Posterior vena cava (tissue), 2 donors: Measurements from ENCODE around the gene ARHGAP4. TPM values are rescaled to one million over a fixed set of nuclear protein-coding genes. Genes with fewer than 3 reads are reported as not detected.

Source experiments
- DNase-seq: peaks from one replicate; pipeline ENCODE4 v3.0.0-alpha.2; 2020; ENCODE audit warnings: low spot score
- intact Hi-C, 2 donors: fragments of 100-400 bp; cut with DNase I; formaldehyde crosslinking; loops; one replicate each; pipeline versions ENCODE4 v1.14.1 to v1.14.2; 2022 to 2023
- total RNA-seq, 2 donors: library from RNA; stranded (reverse); fragmentation: NEBNext Ultra II Directional; extraction: Animal tissue kit (Norgen Biotek cat#: 25700); gene quantifications; one replicate each; pipeline ENCODE4 v1.2.1, GENCODE V29; 2021
- donor health status: DM: yes; HTN: yes; CAD: no.
- donor health status: DM: yes; HTN: yes; CAD: no.

The ARHGAP4 gene
- total RNA-seq, 2 donors from 2014 or later, result 36.3 to 47.1 TPM

DNA sequence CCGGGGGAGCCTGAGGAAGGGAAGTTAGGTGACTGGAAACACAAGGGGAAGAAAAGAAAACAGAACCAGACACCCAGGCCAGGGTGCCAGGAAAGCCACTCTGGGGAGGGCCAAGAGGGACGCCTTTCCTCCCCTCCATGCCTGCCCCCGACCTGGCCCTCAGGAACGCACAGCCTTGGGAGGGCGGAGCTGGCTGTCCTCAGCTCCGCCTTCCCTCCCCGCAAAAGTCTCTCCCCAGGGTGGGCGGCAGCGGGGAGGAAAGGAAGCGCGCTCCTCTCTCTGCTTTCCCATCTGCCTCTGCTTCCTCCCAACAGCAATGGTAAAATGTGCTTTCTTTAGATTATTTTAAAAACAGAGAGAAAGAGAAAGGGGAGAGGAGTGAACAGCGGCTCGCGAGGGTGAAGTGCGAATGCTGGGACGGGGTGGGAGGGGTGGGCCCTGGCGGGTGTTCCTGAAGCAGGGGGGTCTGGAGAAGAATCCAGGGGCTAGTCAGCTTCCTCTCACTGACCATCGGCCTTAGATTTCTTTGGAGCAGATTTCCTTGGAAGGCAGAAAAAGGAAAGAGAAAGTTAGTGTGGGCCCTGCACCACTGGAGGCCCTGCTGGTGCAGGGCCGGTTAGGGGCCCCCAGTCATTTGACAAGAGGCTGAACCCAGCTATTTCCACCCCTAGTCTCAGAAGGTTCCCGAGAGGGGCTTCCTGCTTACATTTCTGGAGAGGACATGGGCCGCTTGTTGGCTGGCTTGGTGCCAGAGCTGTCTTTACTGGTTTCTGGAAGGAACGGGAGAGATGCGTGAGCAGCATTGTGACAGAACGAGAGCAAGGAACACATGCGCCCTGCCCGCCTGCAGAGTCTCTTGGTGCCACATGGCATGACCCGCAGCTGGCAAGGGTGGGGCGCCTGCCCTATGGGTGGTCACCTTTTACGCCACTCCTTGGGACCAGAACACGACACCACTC lies 23.1 kb upstream of the ARHGAP4 start:
- no peak for DNase-seq
- intact Hi-C loops, result no loop called here

DNA sequence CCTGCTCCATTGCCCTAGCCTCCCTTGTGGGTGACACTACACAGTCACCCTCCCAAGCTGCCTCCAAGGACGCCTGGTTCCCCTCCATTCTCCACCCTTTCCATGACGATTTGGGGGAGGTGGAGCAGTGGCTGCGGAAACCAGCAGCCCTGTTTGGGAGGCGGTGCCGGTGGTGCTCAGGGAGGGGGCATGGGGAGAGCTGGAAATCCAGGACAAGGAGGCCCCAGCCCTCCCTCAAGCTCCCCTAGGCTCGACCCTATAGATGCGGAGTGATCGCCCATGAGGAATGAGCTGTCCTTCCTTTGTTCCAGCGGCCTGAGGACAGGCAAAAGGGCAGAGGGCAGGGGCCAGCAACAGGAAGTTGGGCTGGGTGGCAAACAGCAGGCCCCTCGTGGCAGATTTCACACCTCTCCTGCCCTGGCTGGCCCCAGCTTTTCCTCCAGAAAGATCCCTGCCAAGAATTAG lies 22.0 kb upstream of the ARHGAP4 start:
- DNase-seq, result no peak
- intact Hi-C loops, result no loop called here

DNA sequence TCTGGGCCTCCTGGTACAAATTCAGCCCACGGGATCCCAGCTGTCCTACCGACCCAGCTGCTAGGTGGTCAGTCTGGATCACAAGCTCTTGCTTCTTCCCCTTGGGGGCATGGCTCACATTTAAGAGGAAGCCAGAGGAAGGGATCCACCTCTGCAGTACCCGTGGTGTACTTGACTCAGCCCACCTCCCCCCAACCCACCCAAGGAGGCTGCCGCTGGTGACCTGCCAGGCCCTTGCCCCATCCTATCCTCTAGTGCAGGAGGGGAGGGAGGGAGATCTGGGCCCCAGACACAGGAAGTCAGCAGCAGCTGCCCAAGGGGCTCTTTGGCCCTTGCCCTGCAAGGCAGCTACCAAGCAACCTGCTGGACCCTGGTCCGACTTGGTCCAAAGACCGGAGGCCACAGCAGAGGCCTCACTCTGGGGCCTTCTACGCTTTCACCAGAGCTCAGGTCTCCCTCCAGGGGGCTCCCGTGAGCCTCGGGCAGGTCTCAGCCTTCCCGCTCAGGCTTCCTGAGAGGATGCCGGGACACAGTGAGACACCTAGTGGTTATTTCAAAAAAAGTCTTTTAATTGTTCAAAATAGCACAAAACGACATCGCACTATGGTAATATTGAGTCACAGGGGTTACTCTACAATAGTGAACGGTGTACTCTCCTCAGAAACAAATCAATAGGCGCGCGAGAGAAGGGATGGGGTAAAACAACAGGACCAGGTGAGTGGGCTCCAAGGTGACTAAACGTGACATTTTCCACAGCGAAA lies 21.1 kb upstream of the ARHGAP4 start:
- peak; percentile 92 for DNase-seq
- intact Hi-C loops, result no loop called here

DNA sequence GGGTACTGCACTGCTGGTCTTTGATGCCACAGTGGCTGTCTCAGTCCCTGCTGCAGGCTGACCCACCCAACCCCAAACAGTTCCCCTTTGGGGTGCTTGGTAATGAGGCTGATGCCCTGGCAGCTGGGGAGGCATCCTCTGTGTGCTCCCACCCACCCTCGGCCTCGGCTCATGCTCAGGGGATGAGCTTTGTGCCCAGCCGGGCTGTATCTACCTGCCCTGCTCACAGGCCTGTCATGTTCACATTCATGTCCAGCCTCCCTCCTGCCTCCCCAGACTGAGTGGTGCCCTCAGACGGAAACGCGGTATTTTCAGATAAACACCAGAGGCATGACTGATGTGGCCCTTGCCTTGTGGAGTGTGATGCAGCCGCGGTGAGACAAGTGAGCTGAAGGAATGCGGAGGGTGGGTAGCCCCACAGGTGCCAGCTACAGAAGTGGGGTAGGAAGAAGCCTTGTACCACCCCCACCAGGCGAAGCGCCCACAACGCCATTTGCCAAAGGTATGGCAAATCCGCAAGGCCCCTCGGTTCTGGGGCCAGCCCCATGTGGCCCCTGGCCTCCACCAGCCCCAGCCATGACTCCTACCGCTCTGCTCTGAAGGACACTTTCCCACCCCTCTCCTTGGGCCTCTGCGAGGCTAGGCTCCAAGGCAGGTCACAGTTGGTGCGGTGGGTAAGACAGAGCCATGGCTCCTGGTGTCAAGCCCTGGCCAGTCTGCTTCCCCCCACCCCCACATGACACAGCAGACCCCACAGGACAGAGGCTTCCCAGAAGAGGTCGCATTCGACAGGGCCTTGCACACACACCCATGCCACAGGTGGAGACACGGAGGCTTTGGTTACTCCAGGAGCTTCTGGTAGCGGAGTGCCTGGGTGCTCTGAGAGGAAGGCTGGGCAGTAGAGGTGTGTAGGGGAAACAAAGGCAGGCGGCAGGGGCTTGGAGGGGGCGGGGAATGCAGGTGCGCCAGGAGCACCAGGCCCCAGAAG lies 20.2 kb upstream of the ARHGAP4 start:
- DNase-seq, result no peak
- intact Hi-C loops, result no loop called here

DNA sequence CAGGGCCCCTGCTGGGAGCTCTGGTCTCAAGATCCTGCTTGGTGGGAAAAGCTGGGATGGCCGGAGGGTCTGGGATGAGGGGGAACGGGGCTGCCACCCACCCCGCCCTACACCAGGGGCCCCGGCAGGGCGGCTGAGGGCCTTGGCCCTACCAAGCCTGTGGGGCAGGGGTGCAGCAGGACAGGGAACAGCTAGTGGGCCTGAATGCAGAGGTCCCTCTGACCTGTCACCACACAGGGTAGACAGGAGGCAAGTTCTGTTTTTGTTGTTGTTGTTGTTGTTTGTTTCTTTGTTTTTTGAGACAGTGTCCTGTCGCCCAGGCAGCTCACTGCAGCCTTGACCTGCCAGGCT lies 18.7 kb upstream of the ARHGAP4 start:
- intact Hi-C loops, result no loop called here
- DNase-seq, result no peak

DNA sequence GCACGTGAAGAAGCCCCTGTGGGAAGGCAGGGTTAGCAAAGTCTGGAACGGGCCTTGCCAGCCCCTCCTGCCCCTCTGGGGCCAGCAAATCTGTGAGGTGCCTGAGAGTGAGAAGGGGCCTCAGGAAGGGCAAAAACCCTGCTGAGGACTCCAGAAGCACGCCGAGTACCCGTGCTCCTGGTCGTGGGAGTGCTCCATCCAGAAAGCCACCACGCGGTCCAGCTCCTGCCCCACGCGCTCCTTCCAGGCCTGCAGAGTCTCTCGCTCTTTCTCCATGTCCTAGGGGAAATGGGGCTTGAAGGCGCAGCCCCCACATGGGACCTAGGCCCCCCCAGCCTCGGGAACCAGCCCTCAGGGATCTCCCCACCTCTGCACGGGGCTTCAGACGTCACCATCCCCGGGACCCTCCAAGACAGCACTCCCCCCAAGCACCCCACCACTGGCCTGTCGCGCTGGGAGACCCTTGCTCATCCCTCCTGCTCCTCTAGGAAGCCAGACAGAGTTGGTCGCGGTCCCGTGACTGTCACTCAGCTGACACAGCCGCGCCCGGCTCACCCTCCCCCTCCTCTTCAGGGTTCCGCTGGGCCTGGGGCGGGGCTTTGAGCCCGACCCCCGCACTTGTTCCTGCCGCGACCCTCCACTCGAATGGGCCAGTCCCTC lies 18.2 kb upstream of the ARHGAP4 start, which contains the start of gene RENBP:
RENBP (minus strand) TSS at position 504 of the 660 bp plus-strand sequence; CDS start at position 471, 33 bp downstream.
- intact Hi-C loops, result no loop called here

DNA sequence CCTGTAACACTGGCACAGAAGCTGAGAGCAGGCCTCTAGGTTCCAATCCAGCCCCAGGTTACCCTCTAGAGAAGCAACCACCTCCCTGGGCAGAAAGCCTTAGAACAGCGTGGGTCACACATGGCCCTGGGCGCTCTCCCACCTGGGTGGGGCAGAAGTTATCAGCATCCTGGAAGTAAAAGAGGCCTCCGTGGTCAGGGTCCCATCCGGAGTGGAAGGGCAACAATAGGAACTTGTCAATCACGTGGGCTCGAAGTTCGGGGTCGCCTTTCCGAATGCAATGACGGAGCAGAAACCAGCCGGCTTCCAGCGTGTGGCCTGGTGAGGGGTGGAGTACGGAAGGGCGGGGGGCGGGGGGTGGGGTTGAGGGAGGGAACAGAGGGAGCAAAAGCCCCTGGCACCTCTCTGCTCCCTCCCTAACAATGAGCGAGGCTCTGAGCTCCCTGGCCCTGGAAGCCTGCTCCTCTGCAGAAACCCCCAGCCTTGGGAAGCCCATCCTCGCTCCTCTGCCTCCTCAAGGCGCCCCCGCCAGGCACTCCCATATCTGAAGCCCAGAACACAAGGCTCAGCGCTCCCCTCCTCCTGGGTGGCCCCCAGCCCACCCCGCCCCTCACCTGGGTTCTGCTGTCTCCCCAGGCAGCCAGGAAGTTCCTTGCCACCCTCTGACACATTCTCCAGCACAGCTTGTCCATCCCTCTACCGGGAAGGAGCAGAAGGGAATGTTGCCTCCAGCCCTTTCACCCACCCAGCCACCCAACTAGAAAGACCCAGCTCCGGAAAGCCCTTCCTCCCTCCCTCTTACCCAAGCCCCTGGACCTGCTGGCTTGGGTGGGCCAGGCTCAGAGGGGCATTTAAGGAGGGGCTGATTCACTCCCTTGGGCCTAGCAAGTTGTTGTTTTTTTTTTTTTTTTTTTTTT lies 15.5 kb upstream of the ARHGAP4 start:
- intact Hi-C loops, result no loop called here
- DNase-seq, result no peak

More for the DNA sequence above, 18.2 kb upstream of the ARHGAP4 start, which contains the start of gene RENBP:
- no peak for DNase-seq

DNA sequence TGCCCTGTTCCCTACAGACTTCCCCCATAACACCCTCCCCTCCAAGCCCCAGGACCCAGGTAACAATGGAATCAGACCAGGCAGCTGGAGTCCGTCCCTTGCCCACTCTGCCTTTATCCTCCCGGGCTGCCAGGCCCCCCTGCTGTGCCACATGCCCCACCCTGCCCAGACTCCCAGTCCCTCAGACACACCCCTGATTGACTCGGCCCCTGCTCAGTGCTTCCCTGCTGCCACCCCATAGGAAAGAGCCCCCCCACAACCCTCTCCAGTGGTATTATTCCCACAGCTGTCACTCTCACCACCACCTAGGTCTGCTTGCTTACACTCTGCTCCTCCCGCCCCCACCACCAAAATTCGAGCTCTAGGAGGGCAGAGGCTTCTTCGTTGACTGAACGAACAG lies 13.5 kb upstream of the ARHGAP4 start:
- intact Hi-C loops, result no loop called here
- DNase-seq, result no peak

DNA sequence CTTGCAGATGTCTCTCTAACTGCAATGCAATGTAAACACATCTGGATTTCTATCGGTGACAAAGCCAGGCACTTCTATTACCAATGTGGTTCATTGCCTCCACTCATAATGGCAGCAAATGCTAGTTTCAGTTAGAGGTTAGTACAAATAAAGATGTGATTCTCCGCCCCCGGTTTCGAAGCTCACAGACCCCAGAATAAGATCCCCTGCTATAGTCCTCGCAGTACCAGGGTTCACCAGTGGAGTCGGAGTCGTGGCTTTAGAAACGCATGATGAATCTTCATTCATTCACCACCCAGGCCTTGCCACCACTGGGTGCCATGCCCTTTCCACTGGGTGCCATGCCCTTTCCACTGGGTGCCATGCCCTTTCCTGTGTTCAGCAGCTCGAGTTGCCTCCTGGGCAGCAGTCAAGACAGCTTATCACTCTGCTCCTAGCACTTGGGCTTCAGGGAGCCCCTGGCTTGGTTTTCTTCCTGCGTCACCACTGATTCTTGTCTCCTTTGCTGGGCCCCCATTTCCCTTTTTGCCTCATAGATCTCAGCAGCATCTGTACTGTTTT lies 12.2 kb upstream of the ARHGAP4 start:
- intact Hi-C loops, result no loop called here
- DNase-seq, result no peak

DNA sequence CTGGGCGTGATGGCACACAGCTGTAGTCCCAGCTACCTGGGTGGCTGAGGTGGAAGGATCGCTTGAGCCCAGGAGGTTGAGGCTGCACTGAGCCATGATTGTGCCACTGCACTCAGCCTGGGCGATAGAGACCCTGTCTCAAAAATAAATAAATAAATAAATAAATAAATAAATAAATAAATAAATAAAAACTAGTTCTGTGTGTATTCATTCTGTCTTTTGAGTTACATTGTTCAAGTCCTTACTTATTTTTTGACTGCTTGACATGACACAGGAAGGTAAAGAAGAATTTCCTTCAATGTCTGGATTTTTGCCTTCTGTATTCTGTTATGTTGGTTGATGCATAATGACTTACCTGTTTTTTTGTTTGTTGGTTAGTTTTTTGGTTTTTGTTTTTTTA lies 11.0 kb upstream of the ARHGAP4 start:
- intact Hi-C loops, result no loop called here
- DNase-seq, result no peak

DNA sequence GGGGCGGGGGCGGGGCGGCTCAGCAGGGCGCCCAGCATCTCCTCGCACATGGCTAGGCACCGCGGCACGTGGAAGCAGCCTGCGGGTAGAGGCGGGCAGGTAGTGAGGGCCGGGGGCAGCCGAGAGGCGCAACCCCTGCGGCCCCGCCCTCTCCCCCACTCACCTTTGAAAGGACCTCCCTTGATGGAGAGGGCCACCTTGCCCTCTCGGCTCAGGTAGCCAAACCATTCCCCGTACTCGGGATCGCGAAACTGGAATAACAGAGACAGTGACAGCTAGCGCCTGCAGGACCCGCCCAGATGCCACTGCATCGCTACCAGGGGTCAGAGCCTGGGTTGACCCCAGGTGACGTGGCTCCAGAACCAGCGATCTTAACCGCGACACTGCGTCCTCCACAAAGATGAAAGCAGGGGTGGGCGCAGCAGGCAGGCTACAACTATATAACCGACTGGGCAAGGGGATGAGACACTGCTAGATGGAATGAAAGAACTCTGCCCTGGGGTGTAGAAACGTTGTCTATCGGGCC lies 9.3 kb upstream of the ARHGAP4 start:
- DNase-seq, result no peak
- intact Hi-C loops, result no loop called here

DNA sequence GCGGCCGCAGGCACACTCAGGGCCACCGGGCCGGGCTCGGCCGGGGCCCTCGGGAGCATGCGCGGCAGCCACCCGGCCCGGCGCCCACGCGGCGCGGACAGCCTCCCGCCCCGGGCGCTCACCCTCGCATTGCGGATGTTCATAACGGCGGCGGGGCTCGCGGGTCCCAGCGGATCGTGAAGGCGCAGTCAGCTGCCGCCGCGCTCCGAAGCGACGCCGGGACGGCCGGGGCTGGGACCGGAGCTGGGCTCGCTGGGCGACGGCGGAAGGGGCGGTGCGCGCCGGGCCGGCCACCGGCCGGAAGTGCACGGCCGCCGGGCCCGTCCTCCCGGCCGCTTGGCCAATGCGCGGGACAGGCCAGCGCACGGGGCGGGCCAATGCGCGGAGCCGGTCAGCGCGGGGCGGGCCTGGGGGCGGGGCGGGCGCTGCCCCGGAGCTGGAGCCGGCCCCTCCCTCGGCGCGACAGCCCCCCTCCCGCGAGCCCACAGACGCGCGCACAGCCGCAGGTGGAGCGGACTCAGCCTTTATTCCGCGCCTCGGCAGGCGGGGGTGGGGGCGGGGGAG lies 8.8 kb upstream of the ARHGAP4 start, which contains the start of gene NAA10:
NAA10 (minus strand) TSS at position 276 of the 564 bp plus-strand sequence; CDS start at position 143, 133 bp downstream.
- intact Hi-C loops, result no loop called here
- peak; percentile 91 for DNase-seq

DNA sequence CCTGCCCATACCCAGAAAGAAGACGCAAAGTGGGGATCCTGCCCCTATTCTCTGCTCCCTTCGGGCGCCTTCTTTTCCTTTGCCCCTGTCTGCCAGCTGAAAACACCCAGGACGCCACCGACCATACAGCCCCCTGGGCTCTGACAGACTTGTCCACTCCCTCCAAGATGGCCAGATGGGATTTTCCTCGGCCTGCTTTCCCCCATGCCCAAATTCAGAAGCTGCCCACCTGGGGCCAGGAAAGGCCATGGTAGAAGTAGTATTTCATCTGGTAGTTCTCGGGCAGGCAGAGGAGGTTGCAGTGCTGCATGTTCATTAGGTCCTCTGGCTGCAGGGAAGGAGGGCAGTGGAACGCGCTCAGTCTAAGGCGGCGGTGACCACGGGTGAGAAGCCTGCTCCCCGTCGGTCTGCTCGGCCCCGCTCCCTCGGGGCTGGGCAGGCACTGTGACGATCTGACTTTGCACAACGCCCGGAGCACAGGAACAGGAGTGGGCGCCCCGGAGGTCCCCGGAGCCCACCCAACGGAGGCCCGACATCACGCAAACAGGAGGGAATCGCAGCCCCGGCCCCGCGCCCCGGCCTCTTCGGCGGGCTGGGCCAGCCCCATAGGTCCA lies 8.2 kb upstream of the ARHGAP4 start:
- no peak for DNase-seq
- intact Hi-C loops, result no loop called here

DNA sequence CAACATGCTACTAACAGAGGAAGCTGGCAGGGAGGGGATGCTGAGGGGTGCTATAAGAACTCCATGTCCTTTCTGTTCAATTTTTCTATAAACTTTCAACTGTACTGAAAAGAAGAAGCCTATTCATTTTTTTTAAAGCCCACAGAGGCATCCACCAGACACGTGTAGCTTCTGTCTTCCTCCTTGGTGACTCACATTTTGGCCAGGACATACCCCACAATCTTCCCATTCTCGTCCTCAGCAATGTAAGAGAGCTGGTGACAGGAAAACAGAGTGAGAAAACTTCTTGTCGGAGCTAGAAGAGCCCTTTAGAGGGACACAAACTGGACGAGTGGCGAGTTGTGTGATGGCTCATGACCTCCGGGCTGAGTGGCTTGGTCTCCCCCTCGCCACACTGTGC lies 7.7 kb upstream of the ARHGAP4 start:
- intact Hi-C loops, result no loop called here
- no peak for DNase-seq

DNA sequence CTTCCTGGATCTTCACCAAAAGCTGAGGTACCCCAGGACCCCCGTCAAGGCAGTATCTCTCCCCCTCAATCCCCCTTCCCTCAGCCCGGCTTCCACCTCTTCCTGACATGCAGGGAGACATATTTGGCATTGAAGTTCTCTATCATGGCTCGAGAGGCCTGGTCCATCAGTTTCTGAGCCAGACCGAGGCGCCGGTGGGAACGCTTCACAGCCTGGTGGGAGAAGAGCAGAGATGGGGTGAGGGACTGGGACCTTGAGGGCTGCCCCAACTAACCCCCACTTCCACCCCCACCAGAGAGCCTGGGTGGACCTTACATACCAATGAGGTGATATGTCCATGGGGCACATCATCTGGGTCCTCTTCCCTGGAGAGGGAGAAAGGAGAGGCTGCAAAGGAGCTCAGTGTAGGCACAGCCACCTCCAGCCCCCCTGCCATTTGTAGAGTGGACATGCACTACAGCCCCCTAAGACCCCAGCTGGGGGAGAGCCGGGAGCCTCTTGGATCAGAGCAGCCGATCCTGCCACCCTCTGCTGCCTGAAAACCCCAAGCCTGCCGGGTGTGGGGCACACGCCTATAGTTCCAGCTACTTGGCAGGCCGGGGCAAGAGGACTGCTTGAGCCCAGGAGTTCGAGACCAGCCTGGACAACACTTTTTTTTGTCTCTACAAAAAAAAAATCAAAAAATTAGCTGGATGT lies 6.3 kb upstream of the ARHGAP4 start:
- no peak for DNase-seq
- intact Hi-C loops, result no loop called here

DNA sequence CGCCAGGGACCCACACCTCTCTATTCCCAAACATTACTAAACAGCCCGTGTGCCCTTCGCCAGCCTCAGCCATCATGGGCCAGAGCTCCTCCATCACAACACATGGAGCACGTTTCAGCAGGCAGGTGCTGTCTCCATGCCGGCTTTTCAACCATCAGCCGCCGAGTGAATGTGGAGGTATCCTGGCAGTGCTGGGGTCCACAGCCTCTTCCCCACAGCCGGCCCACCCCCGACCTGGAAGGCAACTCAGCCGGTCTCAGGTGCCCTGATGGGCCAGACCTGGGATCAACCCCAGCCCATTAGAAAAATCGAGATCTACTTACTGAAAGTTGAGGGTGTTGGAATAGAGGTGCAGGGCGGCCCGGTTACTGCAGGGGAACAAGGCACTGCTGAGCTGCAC lies 5.7 kb upstream of the ARHGAP4 start:
- no peak for DNase-seq
- intact Hi-C loops, result no loop called here
